Mucosa of descending colon (tissue), 3 donors: ENCODE results near the gene NSUN6. TPM values are rescaled to one million over a fixed set of nuclear protein-coding genes. Genes with fewer than 3 reads are reported as not detected.
A peak's percentile ranks its signal among the peaks of the same experiment; 100 is the strongest.

Experiments
- ATAC-seq: fragments of 200-7000 bp; cut with Tn5 transposase; one replicate; pipeline ENCODE4 v1.9.1; 2020; ENCODE audit warnings: mild to moderate bottlenecking, moderate library complexity
- DNase-seq, 3 donors: peaks; one replicate each; pipeline ENCODE4 v3.0.0-alpha.2; 2020
- H3K36me3 ChIP-seq: fragments of 200-600 bp; one replicate; pipeline ENCODE4 v1.8.0; 2021; ENCODE audit warnings: low read depth, mild to moderate bottlenecking
- H3K4me1 ChIP-seq: fragments of 200-600 bp; one replicate; pipeline ENCODE4 v1.8.0; 2021; ENCODE audit warnings: low read depth, mild to moderate bottlenecking
- H3K4me3 ChIP-seq: fragments of 200-600 bp; one replicate; pipeline ENCODE4 v1.8.0; 2021; ENCODE audit warnings: mild to moderate bottlenecking
- H3K9me3 ChIP-seq: fragments of 200-600 bp; one replicate; pipeline ENCODE4 v1.8.0; 2021; ENCODE audit warnings: mild to moderate bottlenecking
- CTCF ChIP-seq: fragments of 200-600 bp; IDR thresholded peaks from one replicate; pipeline ENCODE4 v1.8.0; 2022; ENCODE audit warnings: antibody characterized with exemption, mild to moderate bottlenecking
- intact Hi-C, 2 donors: fragments of 100-400 bp; cut with DNase I in 1 of 2; cut with micrococcal nuclease in 1 of 2; formaldehyde crosslinking; loops; one replicate each; pipeline versions ENCODE4 v1.11.0 to v1.11.1; 2022; cut with DNase I, micrococcal nuclease
- total RNA-seq, 3 donors: library from RNA; stranded (reverse); fragmentation: NEBNext Ultra II Directional in 2 of 3; extraction: Animal tissue kit (Norgen Biotek cat#: 25700) in 2 of 3; gene quantifications; one replicate each; pipeline versions ENCODE4 v1.2.1 to v1.2.4, GENCODE V29; 2021 to 2023
- donor health status: DM: no; HTN: no; CAD: no; lungs with moderate emphysema.
- donor health status: DM: no; HTN: no; CAD: no.
- donor health status: DM: no; HTN: yes; CAD: no.

Gene NSUN6
- total RNA-seq, 3 donors from 2014 or later = 10.2 to 21.1 (median 13.6) TPM

- H3K9me3 ChIP-seq = no peaks in the 10 kb centered on the region
- no peak for DNase-seq
- no peak overlapping the region for H3K4me3 ChIP-seq
- ATAC-seq = no peak
- H3K4me1 ChIP-seq = no peaks in the 10 kb centered on the region
- H3K36me3 ChIP-seq = no peaks in the 10 kb centered on the region
- intact Hi-C loops = no loop called here
- no peak for TF ChIP-seq CTCF
Observed at GRCh38 chr10:18527687-18528086, 123.7 kb downstream of the NSUN6 start.

GRCh38 chr10:18523858-18524257 is 127.5 kb downstream of the NSUN6 start:
- Histone ChIP-seq H3K4me3 (no peak overlapping the region), H3K36me3 (no peaks in the 10 kb centered on the region), H3K9me3 (no peaks in the 10 kb centered on the region), H3K4me1 (no peaks in the 10 kb centered on the region)
- intact Hi-C loops = no loop called here
- no peak for TF ChIP-seq CTCF
- ATAC-seq (no peak), DNase-seq (no peak)

- no peak for DNase-seq
- Histone ChIP-seq H3K9me3 (no peaks in the 10 kb centered on the region), H3K4me3 (no peak overlapping the region), H3K36me3 (no peaks in the 10 kb centered on the region), H3K4me1 (no peaks in the 10 kb centered on the region)
- no peak for TF ChIP-seq CTCF
- no peak for ATAC-seq
- intact Hi-C loops = no loop called here
Observed at GRCh38 chr10:18523025-18523424, 128.4 kb downstream of the NSUN6 start.

GRCh38 chr10:18516851-18517250 is 134.5 kb downstream of the NSUN6 start:
- Histone ChIP-seq H3K9me3 (no peaks in the 10 kb centered on the region), H3K4me3 (no peak overlapping the region), H3K4me1 (no peaks in the 10 kb centered on the region), H3K36me3 (no peaks in the 10 kb centered on the region)
- no peak for DNase-seq
- intact Hi-C loops = no loop called here
- ATAC-seq = no peak
- no peak for TF ChIP-seq CTCF

GRCh38 chr10:18514537-18514936 is 136.8 kb downstream of the NSUN6 start:
- no peak for ATAC-seq
- H3K4me1 ChIP-seq = no peaks in the 10 kb centered on the region
- DNase-seq = no peak
- intact Hi-C loops = no loop called here
- no peak for TF ChIP-seq CTCF
- H3K9me3 ChIP-seq = no peaks in the 10 kb centered on the region
- H3K4me3 ChIP-seq = no peak overlapping the region
- H3K36me3 ChIP-seq = no peaks in the 10 kb centered on the region

GRCh38 chr10:18508587-18508986 is 142.8 kb downstream of the NSUN6 start:
- ATAC-seq (peak; percentile 51), DNase-seq (no peak)
- no peak for TF ChIP-seq CTCF
- Histone ChIP-seq H3K36me3 (no peaks in the 10 kb centered on the region), H3K4me3 (no peak overlapping the region), H3K9me3 (no peaks in the 10 kb centered on the region), H3K4me1 (no peaks in the 10 kb centered on the region)
- intact Hi-C loops = no loop called here
